HG02678 (cell line): Measurements from ENCODE around the gene CTIF.

Experiments used
- ATAC-seq: cut with Tn5 transposase; IDR thresholded peaks from one replicate; pipeline ENCODE4 v1.9.1; 2021; ENCODE audit warnings: mild to moderate bottlenecking, moderate library complexity; ENCODE audit not compliant: unreplicated experiment

The CTIF gene

GRCh38 chr18:48550101-48550729 is 11.4 kb downstream of the CTIF start:
- no peak for ATAC-seq

- no peak for ATAC-seq
Measured at GRCh38 chr18:48551100-48551499, 12.3 kb downstream of the CTIF start.

- no peak for ATAC-seq
Measured at GRCh38 chr18:48552130-48552529, 13.3 kb downstream of the CTIF start.

- ATAC-seq: no peak
Measured at GRCh38 chr18:48553236-48553635, 14.4 kb downstream of the CTIF start.

- no peak for ATAC-seq
Measured at GRCh38 chr18:48554610-48555400, 16.0 kb downstream of the CTIF start.

GRCh38 chr18:48555465-48555995 is 16.7 kb downstream of the CTIF start:
- no peak for ATAC-seq

GRCh38 chr18:48557640-48558174 is 18.9 kb downstream of the CTIF start:
- ATAC-seq: no peak

- ATAC-seq: no peak
Measured at GRCh38 chr18:48558248-48558647, 19.4 kb downstream of the CTIF start.

GRCh38 chr18:48560491-48560890 is 21.7 kb downstream of the CTIF start:
- no peak for ATAC-seq

GRCh38 chr18:48562075-48562474 is 23.2 kb downstream of the CTIF start:
- ATAC-seq: no peak

GRCh38 chr18:48563027-48563426 is 24.2 kb downstream of the CTIF start:
- ATAC-seq: no peak

GRCh38 chr18:48564139-48564538 is 25.3 kb downstream of the CTIF start:
- ATAC-seq: no peak

GRCh38 chr18:48565105-48565504 is 26.3 kb downstream of the CTIF start:
- no peak for ATAC-seq

- ATAC-seq: no peak
Measured at GRCh38 chr18:48566589-48566988, 27.8 kb downstream of the CTIF start.

- ATAC-seq: no peak
Measured at GRCh38 chr18:48567388-48567787, 28.6 kb downstream of the CTIF start.

- no peak for ATAC-seq
Measured at GRCh38 chr18:48569139-48569914, 30.5 kb downstream of the CTIF start.

GRCh38 chr18:48569915-48570264 is 31.1 kb downstream of the CTIF start:
- no peak for ATAC-seq

GRCh38 chr18:48570313-48570712 is 31.5 kb downstream of the CTIF start:
- ATAC-seq: no peak

GRCh38 chr18:48571639-48572384 is 33.0 kb downstream of the CTIF start:
- no peak for ATAC-seq

- no peak for ATAC-seq
Measured at GRCh38 chr18:48572402-48573126, 33.7 kb downstream of the CTIF start.
